Breast epithelium (tissue), 3 donors: ENCODE measurements around the gene KLF12.

Experiments used
- POLR2A ChIP-seq: fragments of 450-650 bp; IDR thresholded peaks from one replicate; pipeline ENCODE4 v1.6.1; 2016; ENCODE audit warnings: antibody characterized with exemption, mild to moderate bottlenecking, moderate library complexity
- TF ChIP-seq, protein P1 (sequence below), 3 donors: fragments of 450-650 bp; IDR thresholded peaks; one replicate each; pipeline ENCODE4 v1.5.1; 2016 to 2017; ENCODE audit warnings: antibody characterized with exemption in 3 of 3, mild to moderate bottlenecking in 3 of 3, moderate library complexity in 3 of 3

DNA sequence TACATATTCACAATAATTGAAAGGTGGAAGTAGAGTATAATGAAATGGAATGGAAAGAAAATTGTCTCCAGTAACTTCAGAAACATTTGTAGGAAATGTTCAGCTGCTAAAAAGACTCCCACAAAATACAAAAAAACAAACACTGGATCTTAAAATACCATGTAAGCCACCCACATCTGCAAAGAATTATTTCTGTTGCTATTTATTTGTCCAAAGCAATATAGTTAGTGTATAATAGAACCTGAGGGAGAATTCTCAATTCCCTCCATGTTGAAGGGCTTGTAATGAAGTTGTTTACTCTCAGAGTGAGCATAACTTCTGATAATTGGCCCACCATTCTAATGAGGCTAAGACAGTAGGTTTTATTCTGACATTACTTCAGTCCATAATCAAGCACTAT, 37.4 kb upstream of the KLF12 start:
- TF ChIP-seq, protein P1, sequence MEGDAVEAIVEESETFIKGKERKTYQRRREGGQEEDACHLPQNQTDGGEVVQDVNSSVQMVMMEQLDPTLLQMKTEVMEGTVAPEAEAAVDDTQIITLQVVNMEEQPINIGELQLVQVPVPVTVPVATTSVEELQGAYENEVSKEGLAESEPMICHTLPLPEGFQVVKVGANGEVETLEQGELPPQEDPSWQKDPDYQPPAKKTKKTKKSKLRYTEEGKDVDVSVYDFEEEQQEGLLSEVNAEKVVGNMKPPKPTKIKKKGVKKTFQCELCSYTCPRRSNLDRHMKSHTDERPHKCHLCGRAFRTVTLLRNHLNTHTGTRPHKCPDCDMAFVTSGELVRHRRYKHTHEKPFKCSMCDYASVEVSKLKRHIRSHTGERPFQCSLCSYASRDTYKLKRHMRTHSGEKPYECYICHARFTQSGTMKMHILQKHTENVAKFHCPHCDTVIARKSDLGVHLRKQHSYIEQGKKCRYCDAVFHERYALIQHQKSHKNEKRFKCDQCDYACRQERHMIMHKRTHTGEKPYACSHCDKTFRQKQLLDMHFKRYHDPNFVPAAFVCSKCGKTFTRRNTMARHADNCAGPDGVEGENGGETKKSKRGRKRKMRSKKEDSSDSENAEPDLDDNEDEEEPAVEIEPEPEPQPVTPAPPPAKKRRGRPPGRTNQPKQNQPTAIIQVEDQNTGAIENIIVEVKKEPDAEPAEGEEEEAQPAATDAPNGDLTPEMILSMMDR (IDR thresholded peaks at IDR 0.05): no peak
- TF ChIP-seq POLR2A: no peak
